NT2/D1 (cell line): Measurements from ENCODE around the gene C20orf144.

Source experiments
- SUZ12 ChIP-seq: IDR thresholded peaks from 2 replicates; pipeline ENCODE4 v1.6.1; 2011; ENCODE audit not compliant: insufficient read length, insufficient read depth; ENCODE audit errors: extremely low read depth
- YY1 ChIP-seq: IDR thresholded peaks from 2 replicates; pipeline ENCODE4 v1.6.1; 2011; ENCODE audit not compliant: insufficient read length, insufficient read depth
- ZNF274 ChIP-seq: IDR thresholded peaks from 2 replicates; pipeline ENCODE4 v1.6.1; 2011; ENCODE audit warnings: mild to moderate bottlenecking, low read depth, low read length

DNA sequence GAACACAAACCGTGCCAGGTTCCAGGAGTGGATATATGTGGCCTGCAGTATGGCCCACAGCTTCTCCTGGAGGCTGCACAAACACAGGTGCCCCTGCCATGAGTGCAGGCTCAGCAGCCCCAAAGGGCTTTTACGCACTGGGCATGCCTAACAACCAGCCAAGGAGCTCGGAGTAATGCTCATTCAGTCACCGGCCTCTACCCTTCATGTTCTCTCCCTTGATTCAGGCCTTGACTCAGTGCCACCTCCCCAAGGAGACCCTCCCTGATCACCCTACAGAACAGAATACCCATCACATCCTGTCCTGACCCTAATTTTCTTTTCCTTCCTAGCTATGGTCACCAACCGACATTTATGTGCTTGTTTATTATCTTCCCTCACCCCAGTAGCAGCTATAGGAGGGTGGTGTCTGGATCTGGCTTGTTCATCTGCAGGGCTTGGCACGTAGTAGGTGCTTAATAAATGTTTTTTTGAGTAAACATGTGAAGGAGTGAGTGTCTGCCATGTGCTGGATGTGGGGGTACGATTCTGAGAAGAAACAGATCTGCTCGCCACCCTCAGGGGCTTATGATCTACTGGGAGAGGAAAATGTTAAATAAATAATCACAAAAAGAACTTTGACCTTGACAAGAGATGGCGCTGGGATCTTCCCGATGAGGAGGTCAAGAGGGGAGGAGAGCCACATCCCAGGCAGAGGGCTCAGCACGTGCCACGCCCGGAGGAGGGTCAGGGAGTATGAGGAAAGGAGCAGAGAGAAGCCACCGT is 48.7 kb downstream of the C20orf144 start:
- TF ChIP-seq YY1, result no peak
- TF ChIP-seq ZNF274, result no peak
- TF ChIP-seq SUZ12, result no peak
